ENCODE data around the gene PBX3.

GRCh38 chr9:125767349-125767748 is 20.2 kb downstream of the PBX3 start:
- TF ChIP-seq, protein P1, sequence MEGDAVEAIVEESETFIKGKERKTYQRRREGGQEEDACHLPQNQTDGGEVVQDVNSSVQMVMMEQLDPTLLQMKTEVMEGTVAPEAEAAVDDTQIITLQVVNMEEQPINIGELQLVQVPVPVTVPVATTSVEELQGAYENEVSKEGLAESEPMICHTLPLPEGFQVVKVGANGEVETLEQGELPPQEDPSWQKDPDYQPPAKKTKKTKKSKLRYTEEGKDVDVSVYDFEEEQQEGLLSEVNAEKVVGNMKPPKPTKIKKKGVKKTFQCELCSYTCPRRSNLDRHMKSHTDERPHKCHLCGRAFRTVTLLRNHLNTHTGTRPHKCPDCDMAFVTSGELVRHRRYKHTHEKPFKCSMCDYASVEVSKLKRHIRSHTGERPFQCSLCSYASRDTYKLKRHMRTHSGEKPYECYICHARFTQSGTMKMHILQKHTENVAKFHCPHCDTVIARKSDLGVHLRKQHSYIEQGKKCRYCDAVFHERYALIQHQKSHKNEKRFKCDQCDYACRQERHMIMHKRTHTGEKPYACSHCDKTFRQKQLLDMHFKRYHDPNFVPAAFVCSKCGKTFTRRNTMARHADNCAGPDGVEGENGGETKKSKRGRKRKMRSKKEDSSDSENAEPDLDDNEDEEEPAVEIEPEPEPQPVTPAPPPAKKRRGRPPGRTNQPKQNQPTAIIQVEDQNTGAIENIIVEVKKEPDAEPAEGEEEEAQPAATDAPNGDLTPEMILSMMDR (conservative IDR thresholded peaks at IDR 0.05; ENCODE audit: low read depth, low read length) = no peak
- no peak for TF ChIP-seq EZH2 (IDR thresholded peaks at IDR 0.05; ENCODE audit: borderline replicate concordance, low read depth, low read length, poor library complexity, severe bottlenecking)
